EL (cell line): Measurements from ENCODE around the gene HACL1.
A peak's percentile ranks its signal among the peaks of the same experiment; 100 is the strongest.
"Not testable (repeated sequence)": the region's sequence is repeated elsewhere in the genome, so short reads cannot be mapped to it uniquely, and the experiment has no call there.

Source experiments
- DNase-seq: peaks from one replicate; pipeline ENCODE4 v3.0.0-alpha.2; 2016

The HACL1 gene

GRCh38 chr3:15578289-15578867 lies 23.0 kb downstream of the HACL1 start:
- DNase-seq, result no peak

DNA sequence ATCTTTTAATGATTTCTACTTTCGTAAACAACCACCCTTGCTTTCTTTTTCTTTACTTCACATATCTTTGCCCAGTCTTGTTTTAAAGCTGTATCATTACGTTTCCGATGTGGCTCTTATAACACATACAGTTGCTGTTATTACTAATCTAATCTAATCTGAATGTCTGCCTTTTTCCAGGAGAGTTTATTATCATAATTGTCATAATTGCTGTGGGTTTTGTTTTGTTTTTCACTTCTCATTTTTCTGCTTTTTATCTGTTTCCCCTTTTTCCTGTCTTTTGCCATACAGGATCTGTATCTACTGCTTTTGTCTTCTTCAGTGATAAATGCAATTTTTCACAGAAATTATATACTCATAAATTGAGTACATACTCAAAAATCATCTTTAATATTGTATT lies 24.9 kb downstream of the HACL1 start:
- no peak for DNase-seq

DNA sequence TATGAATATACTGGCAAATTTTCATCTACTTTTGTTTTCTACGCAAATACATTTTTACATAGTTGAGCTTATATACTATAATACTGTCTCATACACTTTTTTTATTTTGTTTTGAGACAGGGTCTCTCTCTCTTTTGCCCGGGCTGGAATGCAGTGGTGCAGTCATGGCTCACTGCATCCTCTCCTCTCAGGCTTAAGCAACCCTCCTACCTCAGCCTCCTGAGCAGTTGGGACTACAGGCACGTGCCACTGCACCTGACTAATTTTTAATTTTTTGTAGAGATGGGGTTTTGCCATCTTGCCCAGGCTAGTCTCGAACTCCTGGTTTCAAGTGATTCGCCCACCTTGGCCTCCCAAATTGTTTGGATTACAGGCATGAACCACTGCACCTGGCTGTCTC lies 25.9 kb downstream of the HACL1 start:
- no peak for DNase-seq

DNA sequence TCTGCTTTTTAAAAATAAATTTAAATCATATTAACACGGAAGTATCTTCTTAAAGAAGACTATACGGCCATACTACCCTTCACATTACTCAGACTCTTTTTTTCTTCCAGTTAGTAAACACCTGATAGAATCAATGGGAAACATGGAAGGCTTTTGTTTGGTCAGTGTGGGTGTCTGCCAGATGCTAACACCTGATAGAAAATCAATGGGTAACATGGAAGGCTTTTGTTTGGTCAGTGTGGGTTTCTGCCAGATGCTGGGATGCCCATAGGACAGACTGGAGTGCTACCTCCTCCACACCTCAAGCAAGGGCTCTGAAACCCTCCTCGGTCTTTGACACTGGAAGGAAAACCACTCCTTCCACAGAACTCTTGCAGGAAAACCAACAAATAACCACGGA lies 29.2 kb downstream of the HACL1 start:
- DNase-seq, result no peak

- DNase-seq, result no peak
Observed at GRCh38 chr3:15563190-15563589, 38.2 kb downstream of the HACL1 start.

DNA sequence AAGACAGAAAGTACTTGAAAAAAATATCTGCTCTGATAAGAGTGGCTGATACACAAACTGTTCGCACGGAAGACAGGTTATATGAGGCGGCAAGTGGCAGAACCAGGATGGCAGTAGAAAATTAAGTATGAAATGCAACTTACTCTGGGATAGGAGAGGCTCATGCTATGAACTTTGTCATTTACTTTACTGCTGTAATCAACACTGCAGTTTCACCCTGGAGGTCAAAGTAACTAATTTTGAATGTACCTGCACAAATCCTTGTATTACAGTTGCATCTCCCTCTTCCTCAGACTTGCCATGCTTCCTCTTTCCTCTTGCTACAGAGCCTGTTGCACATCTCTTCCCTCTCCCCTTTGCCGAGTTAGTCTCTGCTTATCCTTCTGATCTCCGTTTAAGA lies 38.8 kb downstream of the HACL1 start:
- no peak for DNase-seq

DNA sequence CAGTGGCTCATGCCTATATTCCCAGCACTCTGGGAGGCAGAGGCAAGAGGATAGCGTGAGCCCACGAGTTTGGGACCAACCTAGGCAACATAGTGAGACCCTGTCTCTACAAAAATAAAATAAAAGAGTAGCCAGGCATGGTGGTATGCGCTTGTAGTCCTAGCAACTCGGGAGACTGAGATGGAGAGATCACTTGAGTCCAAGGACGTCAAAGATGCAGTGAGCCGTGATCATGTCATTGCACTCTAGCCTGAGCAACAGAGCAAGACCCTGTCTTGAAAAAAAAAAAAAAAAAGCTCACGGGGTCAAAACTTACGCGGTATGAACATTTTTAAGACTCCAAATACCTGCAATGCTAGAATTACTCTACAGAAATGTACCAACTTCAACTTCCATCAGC lies 42.8 kb downstream of the HACL1 start:
- DNase-seq, result no peak

- DNase-seq, result peak; percentile 77
Observed at GRCh38 chr3:15557511-15557946, 43.8 kb downstream of the HACL1 start.

DNA sequence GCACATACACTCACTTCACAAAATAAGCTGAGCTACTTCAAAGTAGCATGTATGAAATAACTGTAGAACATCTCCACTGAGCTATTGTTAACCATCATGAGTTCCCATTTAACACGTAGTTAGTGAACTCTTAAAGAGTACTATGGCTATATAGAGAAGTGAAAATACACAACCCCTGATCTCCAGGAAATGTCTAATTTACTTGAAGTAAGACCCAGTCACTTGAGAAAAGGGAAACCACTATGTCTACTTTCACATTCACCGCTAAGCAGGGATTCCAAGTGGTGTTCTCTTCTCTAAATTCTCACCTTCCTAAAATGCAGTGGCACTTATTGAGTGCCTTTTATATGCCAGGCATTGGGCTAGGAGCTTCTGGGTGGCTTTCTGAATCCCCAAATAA lies 44.9 kb downstream of the HACL1 start:
- DNase-seq, result no peak

DNA sequence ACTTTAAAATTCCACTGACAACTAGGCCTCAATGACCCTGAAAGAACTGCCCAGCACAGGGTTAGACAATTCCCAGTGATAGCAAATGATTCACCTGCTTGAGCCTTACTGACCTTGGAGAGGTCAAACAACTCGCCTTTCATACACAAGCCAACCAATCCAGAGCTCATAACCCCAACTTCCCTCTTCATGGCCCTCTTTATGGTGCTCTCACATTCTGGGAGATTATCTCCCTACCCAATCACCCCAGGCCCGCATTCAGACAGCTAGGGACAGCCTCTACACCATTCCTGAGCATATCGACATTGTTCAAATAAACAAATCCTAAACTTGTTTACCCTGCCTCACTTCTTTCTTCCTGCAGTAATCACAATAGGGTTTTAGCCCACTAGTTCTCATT lies 47.6 kb downstream of the HACL1 start:
- DNase-seq, result no peak

- DNase-seq, result no peak
Observed at GRCh38 chr3:15551902-15552301, 49.5 kb downstream of the HACL1 start.

DNA sequence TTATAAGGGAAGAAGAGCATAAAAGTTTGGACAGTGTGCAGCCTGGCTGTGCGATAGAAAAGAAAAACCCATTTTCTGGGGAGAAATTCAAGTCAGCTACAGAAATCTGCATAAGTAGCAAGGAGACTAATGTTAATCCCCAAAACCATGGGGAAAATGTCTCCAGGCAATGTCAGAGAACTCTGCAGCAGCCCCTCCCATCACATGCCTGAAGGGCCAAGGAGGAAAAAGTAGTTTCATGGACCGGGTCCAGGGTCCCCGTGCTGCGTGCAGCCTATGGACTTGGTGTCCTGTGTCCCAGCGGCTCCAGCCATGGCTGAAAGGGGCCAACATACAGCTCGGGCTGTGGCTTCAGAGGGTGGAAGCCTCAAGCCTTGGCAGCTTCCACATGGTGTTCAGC lies 51.5 kb downstream of the HACL1 start:
- DNase-seq, result no peak

GRCh38 chr3:15542614-15543013 lies 58.8 kb downstream of the HACL1 start:
- no peak for DNase-seq

DNA sequence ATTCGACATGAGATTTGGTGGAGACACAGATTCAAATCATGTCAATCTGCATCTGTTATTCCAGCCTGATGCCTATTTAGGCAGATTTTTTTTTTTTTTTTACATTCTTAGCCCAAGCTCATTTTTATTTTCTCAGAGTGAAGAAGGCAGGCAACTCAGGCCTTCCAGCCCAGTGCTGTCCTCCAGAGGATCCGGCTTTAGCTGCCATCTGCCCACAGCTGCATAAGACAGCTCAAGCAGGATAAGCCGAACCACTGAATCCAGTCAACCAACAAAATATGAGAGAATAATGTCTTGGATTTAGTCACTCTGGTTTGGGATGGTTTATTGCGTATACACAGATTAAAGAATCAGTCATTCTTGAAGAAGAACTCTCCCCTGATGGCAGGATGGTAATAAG lies 60.0 kb downstream of the HACL1 start:
- no peak for DNase-seq

DNA sequence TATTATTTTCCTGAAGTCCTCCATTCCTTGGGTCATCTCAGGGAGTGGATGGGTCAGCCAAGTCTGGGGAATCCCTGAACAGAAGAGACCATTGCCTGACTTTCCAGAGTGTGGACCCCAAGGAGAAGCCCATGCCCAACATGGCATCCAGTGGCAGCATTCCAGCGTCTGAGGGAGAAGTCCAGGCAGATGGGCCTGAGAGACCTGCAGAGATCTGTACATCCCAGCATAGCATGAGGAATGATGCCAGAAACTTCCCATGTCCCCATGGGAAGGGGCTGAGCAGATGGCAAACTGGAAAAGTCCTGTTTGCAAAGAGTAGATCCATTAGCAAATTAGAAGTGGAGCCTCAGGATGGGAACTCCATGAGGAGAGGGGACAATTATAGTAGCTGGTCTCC lies 62.3 kb downstream of the HACL1 start:
- no peak for DNase-seq

DNA sequence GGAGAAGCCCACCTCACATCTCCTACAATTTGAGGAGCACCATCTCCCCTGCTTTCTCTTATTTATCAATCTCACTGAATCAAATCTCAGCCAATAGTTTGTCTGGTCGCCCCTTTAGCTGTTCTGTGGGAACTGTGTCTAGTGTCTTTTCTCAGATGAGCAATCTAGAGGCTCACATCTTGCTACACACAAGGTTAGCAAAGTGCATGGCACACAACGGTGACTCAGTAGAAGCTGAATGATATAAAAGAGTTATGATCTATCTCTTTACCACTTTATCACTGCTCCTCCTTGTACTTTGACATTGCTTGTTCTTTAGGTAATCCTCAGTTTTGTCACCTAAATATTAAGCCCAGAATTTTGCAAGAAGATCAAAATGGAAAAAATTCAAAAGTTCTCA lies 63.0 kb downstream of the HACL1 start:
- DNase-seq, result no peak

DNA sequence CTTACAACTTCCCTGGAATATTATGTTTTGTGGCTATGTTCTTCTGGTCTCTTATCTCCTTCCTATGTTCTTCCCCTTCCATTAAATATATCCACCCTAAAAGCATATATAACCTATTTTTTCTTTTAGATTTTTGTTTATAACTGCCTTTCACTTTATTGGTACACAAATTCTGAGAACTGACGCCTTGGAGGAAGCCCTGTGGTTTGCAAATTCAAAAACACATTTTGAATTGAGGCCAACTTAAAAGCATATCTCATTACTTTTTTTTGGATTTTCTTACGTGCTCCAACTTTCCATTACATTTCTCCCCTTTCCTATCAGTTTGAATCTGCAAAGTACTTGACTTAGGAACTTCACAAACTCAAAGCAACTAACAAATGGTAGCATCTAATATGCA lies 64.5 kb downstream of the HACL1 start:
- DNase-seq, result no peak

DNA sequence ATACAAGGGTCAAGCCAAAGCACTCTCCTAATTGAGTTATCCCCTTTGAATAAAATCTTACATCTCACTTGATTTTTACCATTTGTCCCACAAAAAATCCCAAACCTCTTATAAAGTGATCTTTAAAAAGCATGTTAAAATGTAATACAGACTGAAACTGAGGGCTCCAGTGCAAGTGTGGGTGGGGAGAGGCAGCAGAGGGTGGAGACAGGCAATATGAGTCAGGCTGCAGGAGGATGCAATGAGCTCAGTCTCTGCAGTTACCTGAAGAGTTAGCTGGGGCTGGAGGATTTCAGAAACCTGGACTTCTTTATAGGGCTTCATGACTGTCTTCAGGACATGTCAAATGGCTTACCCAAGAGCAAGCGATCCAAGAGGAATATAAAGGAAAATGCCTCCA lies 65.6 kb downstream of the HACL1 start:
- no peak for DNase-seq

- not testable (repeated sequence) for DNase-seq
Observed at GRCh38 chr3:15532614-15533013, 68.8 kb downstream of the HACL1 start.

GRCh38 chr3:15531346-15531745 lies 70.0 kb downstream of the HACL1 start:
- no peak for DNase-seq

DNA sequence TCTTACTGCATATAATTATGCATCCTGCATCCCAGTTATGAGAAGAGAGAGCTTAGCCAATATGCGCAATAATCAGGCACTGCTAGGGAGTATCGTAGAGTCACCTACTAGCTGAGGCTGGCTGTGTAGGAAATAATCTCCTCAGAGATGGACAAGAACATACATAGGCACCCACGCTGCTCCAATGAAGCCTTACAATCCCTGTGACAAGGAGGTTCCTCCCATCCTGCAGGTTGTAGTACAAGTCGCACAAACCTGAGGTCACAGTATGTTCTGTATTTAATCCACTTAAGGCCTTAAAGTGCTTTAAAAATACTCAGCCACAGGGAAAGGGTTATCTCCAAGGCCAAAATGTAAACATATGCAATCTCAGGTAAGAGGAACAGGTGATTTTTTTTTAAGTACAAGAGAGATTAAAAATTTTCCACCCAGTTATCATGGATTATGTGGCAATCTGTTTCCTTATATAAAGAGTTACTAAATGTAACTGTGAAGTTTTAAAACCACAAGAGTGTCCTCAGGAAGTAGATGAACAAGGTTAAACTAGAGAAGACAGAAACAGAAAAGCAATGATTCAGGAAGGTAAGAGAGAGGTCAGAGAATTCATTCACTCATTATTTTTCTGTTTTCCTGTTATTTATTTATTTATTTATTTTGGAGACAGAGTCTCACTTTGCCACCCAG lies 72.4 kb downstream of the HACL1 start:
- no peak for DNase-seq

DNA sequence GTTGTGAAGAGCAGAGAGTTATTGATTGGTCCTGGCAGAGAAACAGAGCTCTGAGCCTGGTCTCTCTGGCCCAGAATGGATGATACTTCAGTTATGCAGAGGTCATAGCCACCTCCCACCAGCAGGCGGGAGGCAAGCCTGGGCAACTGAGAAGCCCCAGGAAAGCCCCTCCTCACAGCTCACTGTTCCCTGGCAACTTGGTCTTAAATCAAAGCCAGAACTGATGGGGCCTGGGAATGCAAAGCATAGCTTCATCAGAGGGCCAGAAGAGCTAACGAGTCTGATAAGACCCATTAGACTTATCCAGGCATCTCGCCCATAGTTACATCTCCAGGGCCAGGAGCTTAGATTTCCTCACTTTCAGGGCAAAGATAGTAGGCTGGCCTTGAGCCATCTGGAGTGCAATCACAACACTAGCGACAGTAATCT lies 74.3 kb downstream of the HACL1 start:
- DNase-seq, result no peak

- no peak for DNase-seq
Observed at GRCh38 chr3:15525790-15526189, 75.6 kb downstream of the HACL1 start.

DNA sequence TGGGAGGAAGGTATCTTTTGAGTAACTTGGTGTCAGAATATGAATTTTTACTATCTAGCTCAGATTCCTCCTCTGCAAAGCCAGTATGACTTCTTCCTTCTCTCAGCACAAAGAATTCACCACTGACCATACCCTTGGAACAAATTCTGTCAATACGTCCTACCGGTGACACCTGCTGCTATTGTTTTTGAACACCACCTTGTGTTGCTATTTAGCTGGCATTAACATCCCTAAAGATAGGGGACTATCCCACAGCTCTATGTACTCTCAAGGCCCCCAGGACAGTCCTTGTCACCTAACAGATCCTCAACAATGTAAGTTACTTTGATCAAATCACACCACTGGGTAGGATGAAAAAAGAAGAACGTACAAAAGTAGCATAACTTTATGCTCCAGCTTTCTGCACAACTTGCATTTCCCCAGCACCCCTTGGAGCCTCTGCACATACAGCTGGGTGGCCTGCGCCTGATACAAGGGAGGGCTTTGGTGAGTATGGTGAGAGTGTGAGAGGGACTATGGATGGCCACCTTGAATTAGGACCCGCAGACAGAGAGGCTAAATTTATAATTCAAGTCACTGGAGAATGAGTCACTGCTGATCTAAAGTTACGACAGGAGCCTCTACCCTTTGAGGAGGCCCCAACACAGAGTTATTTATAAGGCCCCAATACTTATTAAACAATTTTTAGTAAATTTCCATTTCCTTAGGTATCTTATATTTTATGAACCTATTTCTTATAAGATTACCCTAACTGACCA lies 77.5 kb downstream of the HACL1 start:
- no peak for DNase-seq
